Stimulated activated CD8-positive, alpha-beta memory T cell treated with anti-CD3 and anti-CD28 coated beads, Interleukin-2, amount 100 ng/mL, for 48 hours (primary cell): ENCODE measurements around the gene OTOF.

Source experiments
- DNase-seq, 2 donors: peaks; one replicate each; pipeline ENCODE4 v3.0.0-alpha.2; 2020; ENCODE audit warnings: low read depth in 2 of 2

Gene OTOF

DNA sequence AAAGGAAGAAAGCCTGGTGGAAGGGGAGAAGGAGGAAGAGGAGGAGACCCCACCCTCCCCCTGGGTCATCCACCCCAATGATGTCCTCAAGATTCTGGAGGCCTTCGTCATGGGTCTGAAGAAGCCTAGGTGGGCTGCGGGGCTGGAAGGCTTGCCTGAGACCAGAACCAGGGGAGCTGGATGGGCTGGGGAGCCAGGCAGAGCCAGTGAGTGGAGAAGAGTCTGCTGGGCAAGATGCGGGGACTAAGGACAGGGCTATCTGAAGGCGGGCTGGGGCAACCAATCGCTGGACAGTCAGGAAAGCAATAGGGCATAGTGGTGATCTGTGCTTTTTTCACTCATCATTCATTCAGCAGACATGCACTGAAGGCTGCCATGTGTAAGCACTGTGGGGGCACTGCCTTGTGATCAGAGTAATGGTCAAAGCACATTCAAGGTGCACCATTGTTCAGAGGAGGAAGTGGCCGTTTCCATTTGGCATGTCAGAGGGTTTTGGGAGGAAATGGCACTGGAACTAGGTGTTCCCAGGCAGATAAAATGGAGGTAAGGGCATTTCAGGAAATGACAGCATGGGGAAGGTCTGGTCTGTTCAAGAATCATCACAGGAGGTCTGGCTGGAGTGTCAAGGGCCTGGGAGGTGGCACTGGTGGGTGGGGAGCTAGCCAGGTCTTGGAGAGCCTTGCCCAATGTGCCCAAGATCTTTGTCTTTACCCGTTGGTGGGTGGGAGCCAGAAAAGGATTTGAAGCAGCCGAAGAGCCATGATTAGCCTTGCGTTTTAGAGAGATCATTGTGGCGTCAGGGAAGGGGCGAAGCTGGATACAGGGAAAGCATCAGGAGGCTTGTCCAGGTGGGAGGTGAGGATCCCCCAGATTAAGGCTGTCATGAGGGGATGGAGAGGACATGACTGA is 24.2 kb downstream of the OTOF start:
- no peak for DNase-seq

GRCh38 chr2:26451700-26452099 is 26.2 kb downstream of the OTOF start:
- DNase-seq, result no peak

GRCh38 chr2:26450031-26450635 is 27.8 kb downstream of the OTOF start:
- no peak for DNase-seq

- DNase-seq, result no peak
Observed at GRCh38 chr2:26449278-26450030, 28.5 kb downstream of the OTOF start.

DNA sequence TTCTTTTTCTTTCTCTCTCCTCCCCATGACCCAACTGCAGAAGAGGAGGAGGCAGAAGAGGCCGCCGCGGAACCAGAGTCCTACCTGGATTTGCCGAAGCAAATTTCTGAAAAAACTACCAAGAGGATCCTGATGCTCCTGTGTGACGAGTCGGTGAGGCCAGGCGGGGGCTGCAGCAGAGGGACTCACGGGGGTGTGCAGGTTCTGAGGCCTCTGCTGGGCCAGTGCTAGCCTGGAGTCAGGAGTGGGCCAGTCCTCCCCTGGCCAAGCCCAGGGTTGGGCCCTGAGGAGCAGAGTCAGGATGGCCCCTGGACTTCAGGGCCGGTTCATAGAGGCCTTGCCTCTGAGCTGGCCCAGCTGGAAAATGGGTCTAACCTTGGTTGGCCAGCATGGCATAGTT is 29.3 kb downstream of the OTOF start:
- no peak for DNase-seq

DNA sequence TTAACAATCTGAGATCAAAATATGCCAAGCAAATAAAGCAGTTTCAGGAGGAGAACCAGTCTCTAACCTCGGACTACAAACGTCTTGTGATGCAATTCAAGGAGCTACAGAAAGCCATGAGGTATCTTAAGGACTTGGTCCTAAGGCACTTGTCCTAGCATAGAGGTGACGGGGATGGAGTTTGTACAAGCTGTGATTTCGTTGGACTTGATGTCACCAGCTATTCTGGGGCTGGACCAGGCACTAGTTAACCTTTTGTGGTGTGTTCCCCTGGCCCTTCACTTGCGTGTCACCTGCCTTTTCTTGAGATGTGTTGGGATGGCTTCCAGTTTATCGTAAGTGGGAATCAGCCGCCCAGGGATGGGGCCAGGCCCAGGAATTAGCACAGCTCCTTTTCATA is 33.7 kb downstream of the OTOF start:
- DNase-seq, result no peak

GRCh38 chr2:26442707-26443106 is 35.2 kb downstream of the OTOF start:
- no peak for DNase-seq

DNA sequence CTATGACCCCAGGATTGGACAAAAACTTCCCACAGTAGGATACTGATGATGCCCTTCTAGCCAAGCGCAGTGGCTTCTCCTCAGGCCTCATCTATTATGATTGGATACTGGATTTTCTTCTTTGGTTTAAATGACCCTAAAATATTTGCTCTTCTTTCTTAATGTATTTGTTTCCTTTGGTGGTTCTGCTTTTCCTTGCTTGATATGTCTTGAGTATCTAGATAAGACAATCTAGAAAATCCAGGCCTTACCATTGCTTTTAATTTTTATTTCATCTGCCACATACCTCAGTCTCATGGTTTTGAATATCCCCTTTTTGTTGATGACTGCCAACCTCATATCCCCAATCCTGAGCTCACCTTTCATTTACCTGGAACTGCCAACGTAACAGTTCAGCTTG is 35.6 kb downstream of the OTOF start:
- no peak for DNase-seq

- no peak for DNase-seq
Observed at GRCh38 chr2:26438926-26439325, 39.0 kb downstream of the OTOF start.

GRCh38 chr2:26438526-26438925 is 39.4 kb downstream of the OTOF start:
- DNase-seq, result no peak

GRCh38 chr2:26435106-26435505 is 42.8 kb downstream of the OTOF start:
- DNase-seq, result no peak

DNA sequence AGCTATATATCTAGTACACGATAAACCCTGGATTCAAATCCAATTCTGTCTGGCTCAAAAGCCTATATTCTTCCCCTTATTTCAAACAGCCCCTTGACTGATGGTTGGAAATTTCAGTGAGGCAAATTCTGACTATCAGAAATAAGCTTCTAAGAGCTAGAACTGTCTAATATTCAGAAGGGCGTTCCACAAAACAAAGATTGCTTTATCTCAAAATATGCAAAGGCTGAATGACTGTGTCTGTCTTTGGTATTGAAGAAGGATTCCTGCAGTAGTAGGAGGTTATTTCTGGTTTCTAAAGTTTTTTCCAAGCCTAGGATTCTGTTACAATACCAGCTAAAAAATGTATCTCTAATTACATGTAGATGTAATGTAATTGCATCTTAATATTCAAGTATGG is 45.1 kb downstream of the OTOF start:
- DNase-seq, result no peak

GRCh38 chr2:26432363-26432762 is 45.6 kb downstream of the OTOF start:
- no peak for DNase-seq

DNA sequence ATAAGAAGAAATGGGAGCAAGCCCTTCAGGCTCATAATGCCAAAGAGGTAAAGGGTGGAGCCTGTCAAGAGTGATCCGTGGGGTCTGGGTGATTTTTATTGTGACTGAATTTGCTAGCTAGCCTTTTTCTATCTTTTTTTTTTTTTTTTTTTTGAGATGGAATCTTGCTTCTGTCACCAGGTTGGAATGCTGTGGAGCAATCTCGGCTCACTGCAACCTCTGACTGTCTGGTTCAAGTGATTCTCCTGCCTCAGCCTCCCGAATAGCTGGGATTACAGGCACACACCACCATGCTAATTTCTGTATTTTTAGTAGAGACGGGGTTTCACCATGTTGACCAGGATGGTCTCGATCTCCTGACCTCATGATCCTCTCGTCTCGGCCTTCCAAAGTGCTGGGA is 47.1 kb downstream of the OTOF start:
- no peak for DNase-seq

GRCh38 chr2:26429779-26430578 is 47.9 kb downstream of the OTOF start:
- no peak for DNase-seq

DNA sequence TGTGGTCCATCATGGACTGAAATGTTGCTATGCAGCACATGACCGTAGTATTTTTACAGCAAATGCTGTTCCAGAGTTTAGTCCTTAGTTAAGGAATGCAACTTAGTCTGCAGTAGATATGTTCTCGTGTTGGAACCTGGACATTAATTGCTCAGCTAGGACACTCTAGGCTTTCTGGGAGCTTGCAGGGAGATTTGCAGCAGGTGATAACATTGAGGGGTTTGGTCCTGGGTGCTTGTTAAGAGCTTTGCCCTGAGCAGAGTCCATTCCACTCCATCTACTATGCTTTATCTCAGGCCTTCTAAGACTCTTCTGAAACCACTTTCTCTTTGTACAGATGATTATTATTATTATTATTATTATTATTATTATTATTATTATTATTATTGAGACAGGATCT is 49.1 kb downstream of the OTOF start:
- DNase-seq, result no peak

DNA sequence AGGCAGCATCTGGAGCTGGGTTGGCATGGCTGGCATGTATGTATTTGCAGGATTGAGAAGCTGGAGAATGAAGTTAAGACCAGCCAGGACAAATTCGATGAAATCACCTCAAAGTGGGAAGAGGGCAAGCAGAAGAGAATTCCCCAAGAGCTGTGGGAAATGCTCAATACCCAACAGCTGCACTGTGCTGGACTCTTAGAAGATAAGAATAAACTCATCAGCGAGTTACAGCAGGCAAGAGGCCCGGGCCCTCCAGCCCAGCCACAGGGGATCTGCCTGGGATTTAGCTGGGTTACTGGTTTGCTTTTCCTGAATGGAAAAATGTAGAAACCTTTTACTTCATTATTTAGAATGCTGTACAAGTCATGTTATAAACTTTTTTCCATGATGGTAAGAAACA is 53.7 kb downstream of the OTOF start:
- DNase-seq, result no peak

- DNase-seq, result no peak
Observed at GRCh38 chr2:26423750-26424149, 54.2 kb downstream of the OTOF start.

GRCh38 chr2:26422947-26423629 is 54.8 kb downstream of the OTOF start:
- no peak for DNase-seq

DNA sequence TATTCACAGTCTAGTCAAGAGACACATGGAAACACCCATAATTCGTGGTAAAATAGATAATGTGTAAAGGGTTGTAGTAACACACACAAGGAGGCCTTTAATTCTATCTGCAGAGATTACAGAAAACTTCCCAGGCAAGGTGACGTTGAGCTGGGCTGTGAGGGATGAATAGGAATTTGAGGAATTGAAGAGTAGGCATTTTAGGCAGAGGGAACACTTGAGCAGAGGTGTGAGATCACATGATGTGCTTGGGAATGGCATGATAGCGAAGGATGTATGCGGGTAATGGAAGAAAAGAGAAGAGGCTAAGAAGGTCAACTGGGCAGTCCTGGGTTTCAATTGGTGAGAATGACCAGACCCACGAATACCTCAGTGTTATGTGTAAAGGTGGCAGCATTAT is 56.0 kb downstream of the OTOF start:
- DNase-seq, result no peak

- no peak for DNase-seq
Observed at GRCh38 chr2:26414311-26414710, 63.6 kb downstream of the OTOF start.
